ENCODE results near the gene FGF8.

Gene FGF8

GRCh38 chr10:101721806-101722205 is 54.1 kb downstream of the FGF8 start:
- Histone ChIP-seq H3K27ac (no peak overlapping the region), H3K9me3 (ENCODE audit: severe bottlenecking) (no peaks in the 10 kb centered on the region), H3K4me3 (ENCODE audit: low read depth, low read length) (no peak overlapping the region), H3K27me3 (ENCODE audit: insufficient read depth, low read depth, severe bottlenecking) (no peaks in the 10 kb centered on the region), H3K36me3 (no peaks in the 10 kb centered on the region)
- no peak for TF ChIP-seq CTCF (IDR thresholded peaks at IDR 0.05; ENCODE audit: low read depth, low read length)
- DNase-seq: no peak

- no peak for DNase-seq
- TF ChIP-seq CTCF (IDR thresholded peaks at IDR 0.05; ENCODE audit: low read depth, low read length): no peak
- no peak overlapping the region for H3K27ac ChIP-seq
- no peaks in the 10 kb centered on the region for H3K36me3 ChIP-seq
- H3K4me3 ChIP-seq (ENCODE audit: low read depth, low read length): no peak overlapping the region
- H3K9me3 ChIP-seq (ENCODE audit: severe bottlenecking): no peaks in the 10 kb centered on the region
- no peaks in the 10 kb centered on the region for H3K27me3 ChIP-seq (ENCODE audit: insufficient read depth, low read depth, severe bottlenecking)
These were observed 55.2 kb downstream of the FGF8 start for GRCh38 chr10:101720606-101721230.

Data from WERI-Rb-1 (cell line).